DMS153 treated with DMSO at 0.1 percent for 48 hours (cell line): ENCODE measurements around the gene ITLN1.
"Not testable (repeated sequence)": the region's sequence is repeated elsewhere in the genome, so short reads cannot be mapped to it uniquely, and the experiment has no call there.

Source experiments
- DNase-seq: peaks from one replicate; lab custom pipeline; 2025; ENCODE audit not compliant: unreplicated experiment; lab: John Stamatoyannopoulos, UW

The ITLN1 gene

DNA sequence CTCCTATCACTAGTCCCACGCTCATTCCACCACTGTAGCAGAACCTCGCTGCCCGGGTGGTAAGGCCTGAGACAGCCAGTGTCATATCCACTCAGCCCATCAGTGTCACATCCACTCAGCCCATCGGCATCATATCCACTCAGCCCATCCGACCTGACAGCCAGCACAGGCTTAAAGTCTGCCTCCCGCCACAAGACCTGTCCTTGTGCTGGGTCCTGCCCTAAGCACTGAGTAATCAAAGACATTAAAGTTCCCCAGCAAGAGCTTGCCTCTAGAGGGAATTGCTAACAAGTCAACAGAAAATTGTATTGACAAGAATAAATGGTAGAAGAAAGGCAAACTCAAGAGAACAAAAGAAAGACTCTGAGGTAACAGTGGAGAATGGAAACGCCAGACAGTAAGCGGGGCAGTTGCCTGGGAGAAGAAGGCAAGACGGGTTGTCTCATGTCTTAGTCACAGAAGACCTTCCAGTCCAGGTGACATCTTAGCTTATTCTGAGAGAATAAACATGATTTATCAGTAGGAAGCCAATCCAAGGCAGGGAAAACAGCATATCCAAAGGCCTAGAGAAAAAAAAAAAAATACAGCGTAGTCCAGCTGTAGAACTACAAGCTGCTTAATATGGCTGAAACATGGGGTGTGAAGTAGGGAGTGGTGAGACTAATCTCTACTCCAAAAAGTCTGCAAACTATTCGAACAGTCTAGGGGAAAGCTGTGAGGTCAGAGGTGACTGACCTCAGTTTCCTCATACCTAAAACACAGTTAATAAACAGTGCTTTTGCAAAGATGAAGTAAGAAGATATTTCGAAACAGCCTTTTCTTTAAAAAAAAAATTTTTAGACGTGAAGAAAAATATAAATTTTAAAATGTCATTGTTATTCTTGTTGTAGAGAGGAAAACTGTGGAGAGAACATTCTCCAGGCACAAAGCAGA is 1.1 kb downstream of the ITLN1 start:
- DNase-seq = no peak

DNA sequence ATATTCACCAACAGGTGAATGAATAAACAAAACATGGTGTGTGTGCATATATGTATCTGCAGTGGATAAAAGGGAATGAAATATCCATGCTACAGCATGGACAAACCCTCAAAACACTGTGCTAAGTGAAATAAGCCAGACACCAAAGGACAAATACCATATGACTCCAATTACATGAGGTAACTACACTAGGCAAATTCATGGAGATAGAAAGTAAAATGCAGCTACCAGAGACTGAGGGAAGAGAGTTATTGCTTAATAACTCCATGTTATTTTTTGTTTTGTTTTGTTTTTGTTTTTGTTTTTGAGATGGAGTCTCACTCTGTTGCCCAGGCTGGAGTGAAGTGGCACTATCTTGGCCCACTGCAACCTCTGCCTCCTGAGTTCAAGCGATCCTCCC is 2.4 kb downstream of the ITLN1 start:
- no peak for DNase-seq

DNA sequence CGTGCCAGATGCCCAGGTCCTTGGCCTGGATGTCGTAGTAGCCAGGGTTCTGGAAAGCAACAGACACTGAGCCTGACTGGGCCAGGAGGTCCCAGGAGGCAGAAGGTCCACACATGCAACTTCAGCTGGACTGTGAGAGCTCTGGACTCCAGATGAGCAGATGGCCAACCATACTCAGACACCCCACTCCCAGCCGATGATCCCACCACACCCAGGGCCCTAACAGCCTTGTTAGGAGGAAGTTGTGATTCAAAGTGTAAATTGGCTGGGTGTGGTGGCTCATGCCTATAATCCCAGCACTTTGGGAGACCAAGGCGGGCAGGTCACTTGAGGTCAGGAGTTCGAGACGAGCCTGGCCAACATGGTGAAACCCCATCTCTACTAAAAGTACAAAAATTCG is 3.7 kb downstream of the ITLN1 start:
- not testable (repeated sequence) for DNase-seq

DNA sequence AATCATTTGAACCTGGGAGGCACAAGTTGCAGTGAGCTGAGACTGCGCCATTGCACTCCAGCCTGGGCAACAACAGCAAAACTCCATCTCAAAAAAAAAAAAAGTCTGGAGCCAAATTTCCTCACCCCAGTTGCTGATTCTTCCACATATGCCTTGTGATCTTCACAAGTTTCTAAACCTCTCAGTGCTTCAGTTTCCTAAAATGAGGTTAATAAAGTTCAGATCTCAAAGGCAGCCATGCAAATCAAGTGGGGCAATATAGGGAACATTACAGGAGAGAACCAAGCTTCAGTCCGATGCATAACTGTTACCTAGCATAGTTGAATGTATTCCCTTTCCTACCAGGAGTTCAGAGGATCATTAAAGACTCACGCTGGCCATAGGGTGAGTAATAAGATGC is 4.8 kb downstream of the ITLN1 start:
- DNase-seq = no peak

DNA sequence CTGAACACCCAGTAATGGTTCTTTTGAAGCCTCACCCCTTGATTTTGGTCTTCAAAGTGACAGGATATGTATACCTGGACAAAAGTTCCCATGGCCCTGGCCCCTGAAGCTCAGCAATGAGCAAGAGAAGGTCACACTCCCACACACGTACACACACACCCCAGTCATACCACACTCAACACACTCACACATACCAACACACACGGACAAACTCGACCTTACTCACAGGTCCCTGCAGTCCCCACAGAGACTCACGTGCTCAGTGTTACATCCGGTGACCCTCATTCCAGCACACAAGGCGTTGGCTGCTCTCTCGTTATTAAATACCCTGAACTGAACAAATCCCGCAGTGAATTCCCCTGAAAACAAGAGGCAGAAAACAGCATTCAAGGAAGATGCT is 5.9 kb downstream of the ITLN1 start:
- DNase-seq = no peak

DNA sequence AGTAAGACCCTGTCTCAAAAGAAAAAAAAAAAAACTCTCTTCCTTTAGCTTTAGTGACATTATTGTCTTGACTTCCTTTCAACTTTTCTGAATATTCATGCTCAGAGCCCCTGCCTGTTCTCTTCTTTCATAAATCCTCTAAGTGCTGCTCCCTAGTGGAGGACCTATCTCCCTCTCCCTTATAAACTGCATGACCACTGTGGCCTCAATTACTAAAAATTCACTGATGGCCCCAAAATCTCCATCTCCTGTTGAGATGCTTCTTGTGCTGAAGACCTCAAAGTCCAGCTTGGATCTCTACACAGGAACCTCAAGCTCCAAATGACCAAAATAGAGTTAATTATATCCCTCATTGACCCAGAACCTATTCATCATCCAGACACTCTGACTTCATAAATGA is 7.8 kb downstream of the ITLN1 start:
- no peak for DNase-seq

DNA sequence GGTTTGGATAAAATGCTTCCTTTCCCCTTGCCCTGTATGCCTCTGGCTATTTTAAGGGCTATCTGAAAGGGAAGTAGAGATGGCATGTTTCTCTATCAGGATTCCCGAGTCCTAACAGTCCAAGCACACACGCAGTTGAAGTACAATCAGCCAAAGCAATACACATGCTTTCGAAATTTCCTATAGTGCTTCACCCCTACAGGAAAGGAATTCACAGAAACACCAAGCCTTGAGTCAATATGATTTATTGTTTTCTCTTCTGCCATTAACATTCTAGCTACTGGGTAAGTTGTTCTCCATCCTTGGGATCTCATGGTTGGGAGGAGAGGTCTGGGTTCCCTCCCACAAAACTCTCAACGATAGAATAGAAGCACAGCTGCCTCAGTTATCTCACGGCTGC is 8.7 kb downstream of the ITLN1 start:
- no peak for DNase-seq

DNA sequence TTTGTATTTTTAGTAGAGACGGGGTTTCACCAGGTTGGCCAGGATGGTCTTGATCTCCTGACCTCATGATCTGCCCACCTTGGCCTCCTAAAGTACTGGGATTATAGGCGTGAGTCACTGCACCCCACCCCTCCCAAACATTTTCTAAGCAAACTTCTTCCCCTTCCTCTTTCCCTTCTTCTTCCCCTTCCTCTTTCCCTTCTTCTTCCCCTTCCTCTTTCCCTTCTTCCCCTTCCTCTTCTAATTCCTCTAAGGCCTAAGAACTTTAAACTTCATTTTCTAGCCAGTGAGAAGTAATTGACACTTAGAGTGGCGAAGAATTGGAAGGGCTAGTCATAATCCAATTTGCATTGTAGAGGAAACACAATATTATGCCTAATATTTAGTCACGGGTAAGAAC is 9.4 kb downstream of the ITLN1 start:
- not testable (repeated sequence) for DNase-seq

DNA sequence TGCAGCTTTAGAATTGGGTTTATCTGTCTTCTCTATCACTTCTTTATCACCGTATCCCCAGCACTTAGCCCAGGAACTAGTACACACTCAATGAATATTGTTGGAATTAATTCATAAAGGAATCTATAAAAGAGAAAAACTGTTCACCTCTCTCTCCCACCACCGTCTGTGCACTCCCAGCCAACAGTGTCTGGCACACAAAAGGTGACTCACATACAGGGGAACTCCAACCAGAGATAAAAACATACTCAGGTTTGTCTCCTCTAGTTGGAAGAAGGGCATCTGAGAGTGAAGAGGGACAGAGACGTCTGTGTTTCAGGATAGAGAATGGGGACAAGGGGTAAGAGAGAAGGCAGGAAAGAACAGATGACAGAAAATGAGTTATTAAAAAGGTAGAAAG is 10.0 kb downstream of the ITLN1 start:
- DNase-seq = no peak

DNA sequence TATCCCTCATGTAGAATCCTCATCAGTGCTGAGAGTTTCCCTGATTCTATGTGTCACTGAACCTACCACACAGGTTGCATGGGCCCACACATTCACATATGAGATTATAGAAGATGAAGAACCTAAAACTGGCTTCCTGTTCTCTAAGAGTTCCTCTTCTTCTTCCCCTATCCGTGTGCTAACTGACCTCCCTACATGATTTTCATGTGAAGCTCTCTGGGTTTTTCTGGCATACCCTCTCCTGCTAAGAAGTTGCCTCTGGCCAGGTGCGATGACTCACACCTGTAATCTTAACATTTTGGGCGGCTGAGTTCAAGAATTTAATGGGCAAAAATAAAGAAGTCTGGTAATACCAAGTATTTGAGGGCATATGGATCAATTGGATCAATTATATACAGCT is 16.8 kb downstream of the ITLN1 start:
- no peak for DNase-seq

DNA sequence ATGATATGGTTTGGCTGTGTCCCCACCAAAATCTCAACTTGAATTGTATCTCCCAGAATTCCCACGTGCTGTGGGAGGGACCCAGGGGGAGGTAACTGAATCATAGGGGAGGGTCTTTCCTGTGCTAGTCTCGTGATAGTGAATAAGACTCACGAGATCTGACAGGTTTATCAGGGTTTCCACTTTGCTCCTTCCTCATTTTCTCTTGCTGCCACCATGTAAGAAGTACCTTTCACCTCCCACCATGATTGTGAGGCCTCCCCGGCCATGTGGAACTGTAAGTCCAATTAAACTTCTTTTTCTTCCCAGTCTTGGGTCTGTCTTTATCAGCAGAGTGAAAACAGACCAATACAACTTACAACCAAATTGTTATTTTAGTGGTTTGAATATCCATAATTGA is 17.3 kb downstream of the ITLN1 start:
- DNase-seq = not testable (repeated sequence)

DNA sequence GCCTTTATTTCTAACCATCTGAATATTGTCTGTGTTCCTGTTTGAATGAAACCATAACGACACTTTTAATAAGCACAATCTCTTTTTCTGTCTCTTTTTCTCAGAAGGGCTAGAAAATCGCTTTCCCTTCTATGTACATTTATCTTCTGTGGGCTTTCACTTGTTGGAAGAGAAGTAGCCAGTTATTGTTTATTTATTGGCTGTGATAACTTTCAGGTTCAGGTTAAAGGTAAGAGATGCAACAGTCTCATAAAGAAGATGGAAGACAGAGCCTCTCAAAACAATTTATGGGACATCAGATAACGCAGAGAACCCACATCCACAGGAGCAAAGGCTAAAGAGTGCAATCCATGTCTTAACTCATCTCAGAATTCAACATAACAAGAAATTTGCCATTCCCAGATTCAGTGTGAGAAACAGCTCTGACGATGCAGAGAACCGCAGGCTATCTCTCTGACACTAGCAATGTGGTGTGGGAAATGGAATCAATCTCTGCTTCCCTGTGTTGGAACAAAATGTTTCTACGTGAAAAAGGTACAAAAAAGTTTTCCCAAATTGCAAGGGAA is 18.2 kb downstream of the ITLN1 start:
- no peak for DNase-seq

DNA sequence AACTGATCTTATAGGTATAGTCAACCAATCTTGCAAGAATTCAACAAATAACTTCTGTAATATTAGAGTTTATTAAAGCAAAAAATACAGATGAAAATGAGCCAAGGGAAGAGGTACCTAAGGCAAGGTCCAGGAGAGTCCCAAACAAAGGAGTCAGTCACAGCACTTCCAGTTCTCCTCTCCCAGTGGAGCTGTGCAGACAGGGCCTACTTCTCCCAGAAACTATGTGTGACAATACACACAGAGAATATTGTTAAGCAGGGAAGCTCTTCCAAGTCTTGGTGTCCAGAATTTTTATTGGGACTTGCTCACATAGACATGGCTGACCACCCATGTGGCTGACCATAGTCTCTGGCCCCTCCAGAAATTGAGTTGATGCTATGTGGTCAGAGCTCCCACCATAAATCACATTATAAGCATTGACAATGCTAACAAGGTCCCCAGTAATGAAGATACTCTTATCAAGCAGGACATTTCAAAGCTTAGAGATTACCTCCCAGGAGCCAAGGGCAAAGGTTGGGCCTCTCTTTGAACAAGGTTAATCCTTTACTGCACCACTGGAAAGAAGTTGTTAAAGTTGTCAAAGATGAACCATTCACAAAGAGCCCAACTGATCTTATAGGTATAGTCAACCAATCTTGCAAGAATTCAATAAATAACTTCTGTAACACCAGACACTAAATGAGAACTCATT is 18.8 kb downstream of the ITLN1 start:
- DNase-seq = no peak

DNA sequence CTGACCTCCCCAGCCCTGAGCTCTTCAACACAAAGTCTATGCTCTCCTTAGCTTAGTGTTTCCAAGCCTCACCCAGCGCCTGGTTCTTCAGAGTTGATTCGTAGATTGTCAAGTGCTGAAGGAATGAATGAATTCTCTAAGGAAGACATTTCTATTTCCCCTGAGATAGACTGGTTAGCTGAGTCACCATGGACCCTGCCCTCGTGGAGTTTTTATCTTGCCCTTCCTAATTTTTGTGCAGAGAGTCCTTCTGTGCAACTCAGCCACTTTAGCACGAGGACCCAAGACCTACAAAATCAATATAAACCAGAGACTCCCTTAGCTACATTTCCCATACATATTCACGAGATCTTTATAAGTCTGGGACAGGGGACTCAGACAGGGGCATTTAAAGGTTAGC is 19.6 kb downstream of the ITLN1 start:
- DNase-seq = no peak

DNA sequence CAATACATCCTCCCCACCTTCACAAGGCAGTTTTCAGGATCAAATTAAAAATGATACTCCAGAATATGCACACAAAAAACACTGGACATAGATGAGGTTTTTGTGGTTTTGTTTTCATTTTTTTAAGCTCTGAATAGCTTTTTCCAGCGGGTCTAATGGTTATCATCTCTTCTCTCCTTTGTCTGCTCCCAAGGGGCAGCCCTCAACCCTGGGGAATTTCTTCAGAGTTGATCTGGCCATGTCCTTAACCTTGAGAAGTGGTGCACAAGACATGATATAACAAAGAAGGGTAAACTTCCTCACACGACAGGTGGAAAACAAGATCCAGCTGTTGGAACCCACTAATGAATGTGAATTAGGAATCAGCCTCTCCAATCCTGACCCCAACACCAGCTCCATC is 20.8 kb downstream of the ITLN1 start:
- no peak for DNase-seq

DNA sequence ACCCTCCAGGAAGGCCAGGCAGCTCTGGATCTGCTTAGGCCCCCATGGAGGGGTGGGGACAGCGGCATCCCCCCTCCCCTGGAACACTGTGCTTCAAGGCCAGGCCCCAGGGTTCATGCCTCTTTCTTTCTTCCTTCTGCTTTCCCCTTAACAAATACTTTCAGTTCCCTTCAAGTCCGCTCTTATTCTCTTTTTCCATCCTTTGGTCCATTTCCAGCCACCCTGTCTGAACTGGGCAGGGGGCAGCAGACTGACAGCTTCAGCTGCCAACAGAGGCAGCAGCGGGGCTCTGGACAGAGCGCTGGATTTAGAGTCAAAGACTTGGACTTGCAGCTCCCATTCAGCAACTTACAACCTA is 21.2 kb downstream of the ITLN1 start:
- DNase-seq = no peak

DNA sequence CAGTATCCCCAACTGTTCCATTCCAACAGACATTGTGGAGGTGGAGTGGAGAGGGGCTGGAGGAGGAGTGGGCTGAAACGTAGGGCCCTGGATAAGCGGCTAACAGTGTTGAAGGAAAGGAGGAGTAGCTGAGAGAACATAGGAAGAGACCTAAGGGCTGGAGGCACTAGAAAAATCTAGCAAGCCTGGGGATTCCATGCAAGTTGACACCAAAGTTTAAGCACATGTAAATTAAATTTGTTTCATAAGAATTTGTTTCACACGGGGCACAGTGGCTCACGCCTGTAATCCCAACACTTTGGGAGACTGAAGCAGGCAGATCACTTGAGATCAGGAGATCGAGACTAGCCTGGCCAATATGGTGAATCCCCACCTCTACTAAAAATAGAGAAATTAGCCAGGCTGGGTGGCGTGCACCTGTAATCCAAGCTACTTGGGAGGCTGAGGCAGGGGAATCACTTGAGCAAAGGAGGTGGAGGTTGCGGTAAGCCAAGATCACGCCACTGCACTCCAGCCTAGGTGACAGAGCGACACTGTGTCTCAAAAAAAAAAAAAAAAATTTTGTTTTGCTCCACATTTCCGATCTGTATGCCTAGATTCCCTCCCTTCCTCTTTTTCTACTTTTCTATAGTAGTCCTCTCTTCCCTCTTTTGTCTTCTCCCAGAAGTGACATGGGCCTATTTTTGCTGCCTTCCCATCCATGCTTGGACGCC is 21.8 kb downstream of the ITLN1 start:
- no peak for DNase-seq

DNA sequence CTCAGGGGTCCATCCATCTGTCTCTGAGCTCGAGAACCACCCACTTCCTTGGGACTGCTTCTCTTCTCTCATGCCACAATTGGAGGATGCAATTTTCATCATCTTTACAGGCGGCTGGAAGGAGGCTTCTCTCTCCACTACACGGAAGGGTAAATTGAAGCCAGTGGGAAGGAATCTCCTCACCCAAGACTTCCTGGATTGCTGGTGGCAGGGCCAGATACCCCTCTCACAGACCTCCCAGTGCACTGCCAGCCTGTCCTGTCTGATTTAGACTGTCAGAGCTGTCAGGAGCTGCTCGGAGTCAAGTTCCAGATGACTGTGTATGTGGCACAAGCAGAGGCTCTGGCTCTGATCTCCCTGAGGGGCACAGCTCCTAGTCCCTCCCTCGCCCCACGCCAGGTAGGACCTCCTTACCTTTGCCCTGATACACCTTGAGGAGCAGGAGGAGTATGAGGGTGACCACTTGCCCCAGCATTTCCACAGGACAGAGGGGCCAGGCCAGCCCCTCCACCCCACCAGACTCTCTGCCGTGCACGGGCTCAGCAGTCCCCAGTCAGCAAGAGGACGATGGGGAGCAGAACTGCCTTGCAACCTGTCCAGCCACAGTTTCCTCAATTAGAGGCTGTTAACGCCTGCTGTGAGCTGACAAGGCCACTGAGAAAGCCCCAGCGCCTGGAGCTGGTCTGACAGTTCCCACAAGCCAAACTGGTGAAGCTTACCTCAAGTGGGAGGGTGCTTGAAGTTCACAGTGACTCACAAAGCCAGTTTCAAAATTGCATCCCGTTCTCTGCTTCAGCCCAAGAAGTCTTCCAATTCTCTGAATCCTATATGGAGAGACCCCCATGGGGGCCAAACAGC is 22.5 kb downstream of the ITLN1 start, which contains the start of gene CD244:
CD244 (minus strand) TSS at position 685 of the 858 bp plus-strand sequence; CDS start at position 475, 210 bp downstream.
- no peak for DNase-seq

DNA sequence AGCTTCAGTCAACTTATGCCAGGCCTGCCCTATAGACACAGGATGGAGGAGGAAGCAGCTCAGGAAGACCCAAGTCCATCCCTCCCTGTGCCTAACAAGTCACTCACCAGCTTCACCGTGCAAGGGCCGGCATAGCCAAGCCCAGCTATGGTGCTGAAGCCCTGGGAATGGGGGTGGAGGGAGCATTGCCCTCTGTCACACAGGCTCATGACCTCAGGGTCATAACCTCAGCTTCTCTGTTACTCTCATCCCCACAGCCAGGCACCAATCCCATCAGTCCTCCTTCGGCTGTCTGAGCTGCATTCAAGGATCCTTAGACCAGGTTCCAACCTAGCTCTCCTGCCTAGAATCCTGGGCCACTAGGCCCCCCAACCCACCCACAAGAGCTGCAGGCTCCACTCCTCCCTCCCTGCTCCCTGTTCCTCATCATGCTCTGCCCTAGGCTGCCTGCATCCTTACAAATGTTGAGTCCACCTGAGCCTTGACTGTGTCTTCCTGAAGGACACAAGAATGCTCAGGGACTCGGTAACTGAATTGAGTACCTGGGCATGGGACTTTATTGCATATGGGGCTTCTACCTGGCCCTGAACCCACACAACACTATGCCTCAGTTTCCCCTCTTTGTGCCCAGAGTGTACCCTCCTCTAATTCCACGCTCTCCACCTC is 24.0 kb downstream of the ITLN1 start:
- DNase-seq = no peak

DNA sequence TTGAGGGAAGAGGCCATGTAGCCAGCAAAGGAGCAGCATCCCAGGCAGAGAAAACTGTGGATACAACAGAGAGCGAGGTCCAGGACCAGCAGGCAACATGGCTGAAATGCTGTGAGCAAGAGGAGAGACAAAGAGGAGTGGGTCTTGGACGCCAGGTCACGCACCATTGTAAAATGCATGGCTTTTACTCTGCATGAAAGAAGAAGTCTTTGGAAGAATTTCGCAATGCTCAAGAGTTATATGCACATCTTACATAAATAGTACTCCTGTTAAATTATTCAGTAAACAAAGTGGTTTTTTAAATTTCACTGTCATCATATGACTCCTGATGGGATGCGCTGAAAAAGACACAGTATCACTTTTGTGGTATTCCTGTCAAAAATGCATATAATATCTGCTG is 25.8 kb downstream of the ITLN1 start:
- DNase-seq = no peak
